Upper lobe of right lung (tissue), 1 donor: ENCODE results near the gene RGL1. TPM values are rescaled to one million over a fixed set of nuclear protein-coding genes. Genes with fewer than 3 reads are reported as not detected.

Experiments
- ATAC-seq: fragments of 200-7000 bp; cut with Tn5 transposase; one replicate; pipeline ENCODE4 v1.9.1; 2020; ENCODE audit warnings: mild to moderate bottlenecking, moderate library complexity
- DNase-seq: peaks from one replicate; pipeline ENCODE4 v3.0.0-alpha.2; 2020
- H3K27ac ChIP-seq: fragments of 200-600 bp; one replicate; pipeline ENCODE4 v1.8.0; 2022
- H3K27me3 ChIP-seq: fragments of 200-600 bp; one replicate; pipeline ENCODE4 v1.8.0; 2022; ENCODE audit warnings: mild to moderate bottlenecking
- H3K36me3 ChIP-seq: fragments of 200-600 bp; one replicate; pipeline ENCODE4 v1.8.0; 2022
- H3K4me1 ChIP-seq: fragments of 200-600 bp; one replicate; pipeline ENCODE4 v1.8.0; 2022
- H3K4me3 ChIP-seq: fragments of 200-600 bp; one replicate; pipeline ENCODE4 v1.8.0; 2022; ENCODE audit warnings: mild to moderate bottlenecking
- H3K9me3 ChIP-seq: fragments of 200-600 bp; one replicate; pipeline ENCODE4 v1.8.0; 2022
- intact Hi-C: fragments of 100-400 bp; cut with DNase I; formaldehyde crosslinking; loops from one replicate; pipeline ENCODE4 v1.11.0; 2022
- total RNA-seq: library from RNA; stranded (reverse); fragmentation: NEBNext Ultra II Directional; extraction: Animal tissue kit (Norgen Biotek cat#: 25700); gene quantifications from one replicate; pipeline ENCODE4 v1.2.1, GENCODE V29; 2021
- TF ChIP-seq, protein P1 (sequence below): fragments of 200-600 bp; IDR thresholded peaks from one replicate; pipeline ENCODE4 v1.8.0; 2022; ENCODE audit warnings: antibody characterized with exemption
- donor health status: DM: no; HTN: yes; CAD: no; lungs with severe emphysema.

Gene RGL1
- total RNA-seq, 1 donor from 2014 or later = 40.9 TPM

GRCh38 chr1:183877053-183877720 is 72.3 kb downstream of the RGL1 start:
- Histone ChIP-seq H3K4me3 (peak overlapping the region; percentile 3), H3K9me3 (no peaks in the 10 kb centered on the region), H3K4me1 (peaks cover 77% of the 10 kb centered on the region), H3K36me3 (peaks cover 4% of the 10 kb centered on the region), H3K27ac (peak overlapping the region; percentile 67), H3K27me3 (no peaks in the 10 kb centered on the region)
- intact Hi-C loops = no loop called here
- DNase-seq = peak; percentile 68
- ATAC-seq = peak; percentile 77
- TF ChIP-seq, protein P1, sequence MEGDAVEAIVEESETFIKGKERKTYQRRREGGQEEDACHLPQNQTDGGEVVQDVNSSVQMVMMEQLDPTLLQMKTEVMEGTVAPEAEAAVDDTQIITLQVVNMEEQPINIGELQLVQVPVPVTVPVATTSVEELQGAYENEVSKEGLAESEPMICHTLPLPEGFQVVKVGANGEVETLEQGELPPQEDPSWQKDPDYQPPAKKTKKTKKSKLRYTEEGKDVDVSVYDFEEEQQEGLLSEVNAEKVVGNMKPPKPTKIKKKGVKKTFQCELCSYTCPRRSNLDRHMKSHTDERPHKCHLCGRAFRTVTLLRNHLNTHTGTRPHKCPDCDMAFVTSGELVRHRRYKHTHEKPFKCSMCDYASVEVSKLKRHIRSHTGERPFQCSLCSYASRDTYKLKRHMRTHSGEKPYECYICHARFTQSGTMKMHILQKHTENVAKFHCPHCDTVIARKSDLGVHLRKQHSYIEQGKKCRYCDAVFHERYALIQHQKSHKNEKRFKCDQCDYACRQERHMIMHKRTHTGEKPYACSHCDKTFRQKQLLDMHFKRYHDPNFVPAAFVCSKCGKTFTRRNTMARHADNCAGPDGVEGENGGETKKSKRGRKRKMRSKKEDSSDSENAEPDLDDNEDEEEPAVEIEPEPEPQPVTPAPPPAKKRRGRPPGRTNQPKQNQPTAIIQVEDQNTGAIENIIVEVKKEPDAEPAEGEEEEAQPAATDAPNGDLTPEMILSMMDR = no peak

DNA sequence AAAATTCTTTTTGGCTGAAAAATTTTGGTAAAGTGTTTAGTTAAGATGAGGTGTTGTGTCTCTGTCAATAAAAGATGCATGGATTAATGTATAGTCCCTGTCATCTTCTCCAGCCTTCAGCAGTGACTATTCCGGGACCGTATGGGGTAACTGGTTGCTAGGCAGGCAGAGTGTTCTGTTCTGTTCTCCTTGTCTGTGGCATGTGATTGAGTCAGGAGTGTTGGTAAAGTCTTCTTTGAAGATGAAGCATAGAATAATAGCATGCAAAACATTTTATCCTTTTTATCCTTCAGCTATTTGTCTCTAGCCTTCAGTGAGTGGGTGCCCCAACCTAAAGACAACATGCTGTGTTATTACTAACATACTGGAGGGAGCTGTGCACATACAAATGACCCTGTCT is 74.6 kb downstream of the RGL1 start:
- peaks cover 66% of the 10 kb centered on the region for H3K4me1 ChIP-seq

GRCh38 chr1:183879966-183880365 is 75.0 kb downstream of the RGL1 start:
- Histone ChIP-seq H3K36me3 (peaks cover 20% of the 10 kb centered on the region), H3K27ac (no peak overlapping the region), H3K9me3 (no peaks in the 10 kb centered on the region), H3K4me3 (no peak overlapping the region), H3K27me3 (no peaks in the 10 kb centered on the region), H3K4me1 (peaks cover 62% of the 10 kb centered on the region)
- no peak for ATAC-seq
- DNase-seq = no peak
- TF ChIP-seq, protein P1 = no peak
- intact Hi-C loops = no loop called here

More for the DNA sequence above, 74.6 kb downstream of the RGL1 start:
- Histone ChIP-seq H3K27ac (no peak overlapping the region), H3K27me3 (no peaks in the 10 kb centered on the region), H3K9me3 (no peaks in the 10 kb centered on the region), H3K36me3 (peaks cover 15% of the 10 kb centered on the region), H3K4me3 (no peak overlapping the region)
- TF ChIP-seq, protein P1 = no peak
- intact Hi-C loops = no loop called here
- DNase-seq (no peak), ATAC-seq (no peak)

GRCh38 chr1:183880531-183881243 is 75.8 kb downstream of the RGL1 start:
- DNase-seq (no peak), ATAC-seq (no peak)
- intact Hi-C loops = no loop called here
- TF ChIP-seq, protein P1 = no peak
- H3K36me3 ChIP-seq = peaks cover 25% of the 10 kb centered on the region
- no peaks in the 10 kb centered on the region for H3K27me3 ChIP-seq
- no peak overlapping the region for H3K4me3 ChIP-seq
- H3K9me3 ChIP-seq = no peaks in the 10 kb centered on the region
- peaks cover 62% of the 10 kb centered on the region for H3K4me1 ChIP-seq
- peak overlapping the region; percentile 14 for H3K27ac ChIP-seq

DNA sequence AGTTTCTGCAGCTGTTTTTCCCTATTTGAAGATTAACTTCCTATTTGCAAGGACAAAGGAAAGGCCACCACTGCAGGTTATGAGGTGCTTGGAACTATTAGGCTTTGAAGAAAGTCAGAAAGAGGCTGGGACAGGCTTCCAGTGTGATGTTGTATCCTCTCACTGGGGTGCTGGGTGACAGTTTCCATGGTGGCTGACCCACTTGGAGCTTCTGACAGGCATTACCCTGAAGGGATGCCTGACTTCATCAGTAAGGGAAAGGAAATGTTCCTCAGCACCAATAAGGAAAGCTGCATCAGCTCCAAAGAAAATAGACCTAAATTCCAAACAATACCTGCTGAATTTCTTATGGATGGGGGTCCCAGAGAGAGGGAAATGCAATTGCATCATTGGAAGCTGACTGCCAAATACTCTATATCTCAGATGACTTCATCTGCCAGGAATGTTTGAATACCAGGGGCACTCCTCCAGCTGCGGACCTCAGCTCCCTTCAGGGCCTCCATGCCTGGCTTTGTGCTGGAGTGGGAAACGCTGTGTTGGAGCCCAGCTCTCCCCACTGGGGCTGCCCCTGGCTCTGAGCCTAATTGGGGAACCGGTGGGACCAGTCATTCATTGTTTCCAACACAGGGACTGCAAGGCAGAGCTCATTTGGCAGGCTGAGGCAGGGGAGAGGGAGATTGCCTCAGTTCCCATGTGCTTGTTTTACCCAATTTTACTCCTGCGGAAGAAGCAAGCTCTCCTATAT is 76.6 kb downstream of the RGL1 start:
- Histone ChIP-seq H3K4me1 (peaks cover 54% of the 10 kb centered on the region), H3K27me3 (no peaks in the 10 kb centered on the region), H3K36me3 (peaks cover 25% of the 10 kb centered on the region), H3K9me3 (no peaks in the 10 kb centered on the region), H3K27ac (peak overlapping the region; percentile 70), H3K4me3 (no peak overlapping the region)
- TF ChIP-seq, protein P1 = no peak
- peak; percentile 75 for DNase-seq
- intact Hi-C loops = no loop called here
- ATAC-seq = peak; percentile 75
